Activated T-cell treated with anti-CD3 and anti-CD28 coated beads, Interleukin-2, amount 50 U/mL, for 24 hours (primary cell): ENCODE measurements around the gene KCNQ5.

ENCODE experiments used
- DNase-seq: peaks from one replicate; pipeline ENCODE4 v3.0.0-alpha.2; 2020
- H3K27ac Mint-ChIP-seq: 2 replicates; pipeline ENCODE4 v1.8.0; 2020; ENCODE audit warnings: mild to moderate bottlenecking, mixed read lengths
- H3K27me3 Mint-ChIP-seq: 2 replicates; pipeline ENCODE4 v1.8.0; 2020; ENCODE audit warnings: mixed read lengths
- H3K36me3 Mint-ChIP-seq: 2 replicates; pipeline ENCODE4 v1.8.0; 2020; ENCODE audit warnings: low read depth, mixed read lengths
- H3K4me1 Mint-ChIP-seq: 2 replicates; pipeline ENCODE4 v1.8.0; 2020; ENCODE audit warnings: low read depth, mixed read lengths
- H3K4me3 Mint-ChIP-seq: 2 replicates; pipeline ENCODE4 v1.8.0; 2020; ENCODE audit warnings: mild to moderate bottlenecking, moderate library complexity, mixed read lengths
- H3K9me3 Mint-ChIP-seq: 2 replicates; pipeline ENCODE4 v1.8.0; 2020; ENCODE audit warnings: mixed read lengths

The KCNQ5 gene

DNA sequence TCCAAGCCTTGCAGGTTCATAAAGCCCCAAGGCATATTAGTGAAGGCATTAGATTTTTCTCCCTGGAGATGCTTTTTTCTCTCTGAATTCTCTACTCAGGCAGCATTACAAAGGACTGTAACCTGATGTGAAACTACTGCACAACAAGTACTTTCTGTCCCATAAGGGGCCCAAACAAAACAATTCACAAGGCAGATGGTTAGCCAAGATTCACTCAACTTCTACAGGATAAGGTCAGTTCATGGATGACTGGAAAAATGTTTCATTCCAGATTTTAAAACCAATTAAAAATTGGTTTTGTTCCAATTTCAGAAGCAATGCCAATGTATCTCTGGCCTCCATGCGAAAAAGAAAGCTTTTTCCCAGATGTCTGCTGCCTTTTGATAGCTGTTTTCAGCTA is 421.6 kb downstream of the KCNQ5 start:
- peaks cover 10% of the 10 kb centered on the region for H3K9me3 Mint-ChIP-seq
- no peak overlapping the region for H3K4me3 Mint-ChIP-seq
- H3K4me1 Mint-ChIP-seq, result no peaks in the 10 kb centered on the region
- H3K27ac Mint-ChIP-seq, result no peak overlapping the region
- H3K36me3 Mint-ChIP-seq, result peaks cover 6% of the 10 kb centered on the region
- no peaks in the 10 kb centered on the region for H3K27me3 Mint-ChIP-seq
- DNase-seq, result no peak

DNA sequence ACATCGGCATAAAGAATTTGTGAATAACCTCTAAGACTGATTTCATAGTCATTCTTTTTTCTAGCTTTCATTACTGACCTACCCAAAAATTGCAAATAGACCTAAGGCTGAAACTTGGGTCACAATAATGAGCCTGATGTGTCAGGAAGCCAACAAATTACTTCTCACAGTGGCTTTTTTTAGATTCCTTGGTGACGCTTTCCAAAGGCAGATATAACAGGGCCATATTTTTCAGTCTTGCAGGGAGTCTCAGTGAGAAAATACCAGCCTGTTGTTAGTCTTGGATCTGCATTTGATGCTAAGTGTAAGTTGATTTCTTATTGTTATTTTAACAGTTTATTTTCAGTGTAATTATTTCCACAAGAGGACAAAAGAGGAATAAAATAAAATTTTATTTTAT is 423.7 kb downstream of the KCNQ5 start:
- Mint-ChIP-seq H3K27ac (no peak overlapping the region), H3K36me3 (peaks cover 6% of the 10 kb centered on the region), H3K27me3 (no peaks in the 10 kb centered on the region), H3K4me1 (no peaks in the 10 kb centered on the region), H3K4me3 (no peak overlapping the region), H3K9me3 (no peaks in the 10 kb centered on the region)
- DNase-seq, result no peak

DNA sequence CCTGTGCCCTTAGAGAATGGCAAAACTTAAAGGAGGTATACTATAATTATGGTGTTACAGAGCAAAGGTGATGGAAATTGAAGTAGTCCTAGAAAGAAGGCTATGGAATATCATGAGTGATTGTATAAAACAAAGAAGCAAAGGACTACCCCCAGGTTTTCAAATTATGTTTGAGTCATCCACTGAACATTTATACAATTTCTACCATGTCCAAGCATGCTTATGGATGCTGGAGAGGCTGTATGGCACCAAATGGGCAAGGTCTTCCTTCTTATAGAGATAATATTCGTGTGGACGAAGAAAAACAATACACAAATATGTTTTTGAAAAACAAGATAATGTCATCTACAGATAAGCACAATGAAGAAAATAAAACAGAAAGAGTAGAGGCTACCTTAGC is 425.9 kb downstream of the KCNQ5 start:
- Mint-ChIP-seq H3K27me3 (no peaks in the 10 kb centered on the region), H3K36me3 (peaks cover 6% of the 10 kb centered on the region), H3K4me1 (no peaks in the 10 kb centered on the region)

DNA sequence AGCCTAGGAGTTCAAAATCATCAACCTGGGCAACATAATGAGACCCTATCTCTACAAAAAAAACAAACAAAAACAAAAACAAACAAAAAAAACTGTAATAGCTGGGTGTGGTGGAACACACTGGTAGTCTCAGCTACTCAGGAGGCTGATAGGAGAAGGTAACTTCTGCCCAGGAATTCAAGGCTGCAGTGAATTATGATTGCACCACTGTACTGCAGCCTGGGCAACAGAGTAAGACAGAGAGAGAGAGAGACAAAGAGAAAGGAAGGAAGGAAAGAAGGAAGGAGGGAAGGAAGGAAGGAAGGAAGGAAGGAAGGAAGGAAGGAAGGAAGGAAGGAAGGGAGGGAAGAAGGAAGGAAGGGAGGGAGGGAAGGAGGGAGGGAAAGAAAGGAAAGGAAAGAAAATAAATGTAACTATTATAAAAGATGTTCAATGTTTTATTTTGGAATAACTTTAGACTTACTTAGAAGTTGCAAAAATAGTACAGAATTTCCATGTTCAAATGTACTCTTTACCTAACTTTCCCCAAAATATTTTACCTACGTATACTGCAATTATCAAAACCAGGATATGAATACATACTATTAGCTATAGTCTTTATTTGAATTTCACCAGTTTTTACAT is 428.2 kb downstream of the KCNQ5 start:
- Mint-ChIP-seq H3K36me3 (no peaks in the 10 kb centered on the region), H3K9me3 (no peaks in the 10 kb centered on the region), H3K27me3 (no peaks in the 10 kb centered on the region), H3K4me3 (no peak overlapping the region), H3K4me1 (no peaks in the 10 kb centered on the region), H3K27ac (no peak overlapping the region)
- no peak for DNase-seq

More for the DNA sequence above, 425.9 kb downstream of the KCNQ5 start:
- no peak overlapping the region for H3K27ac Mint-ChIP-seq
- DNase-seq, result no peak
- no peak overlapping the region for H3K4me3 Mint-ChIP-seq
- H3K9me3 Mint-ChIP-seq, result no peaks in the 10 kb centered on the region

GRCh38 chr6:73050706-73051105 is 428.8 kb downstream of the KCNQ5 start:
- Mint-ChIP-seq H3K36me3 (no peaks in the 10 kb centered on the region), H3K27me3 (no peaks in the 10 kb centered on the region), H3K9me3 (no peaks in the 10 kb centered on the region)

DNA sequence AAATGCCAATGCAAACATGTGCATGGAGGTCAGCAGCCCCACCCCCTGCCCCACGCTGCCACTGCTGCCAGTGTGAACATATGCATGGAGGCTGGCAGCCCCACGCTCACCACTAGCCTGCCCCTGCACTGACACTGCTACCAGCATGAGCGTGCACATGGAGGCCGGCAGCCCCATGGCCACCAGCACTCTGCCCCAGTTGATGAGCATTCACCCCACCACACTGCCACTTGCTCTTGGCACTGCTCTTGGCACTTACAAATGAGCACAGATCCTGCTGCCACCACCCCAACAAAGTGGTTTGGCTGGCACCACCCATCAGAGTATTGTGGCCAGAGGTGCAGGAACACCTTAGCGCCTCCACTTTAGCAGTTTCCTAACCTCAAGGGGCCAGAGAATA is 429.3 kb downstream of the KCNQ5 start:
- H3K27me3 Mint-ChIP-seq, result no peaks in the 10 kb centered on the region
- H3K4me3 Mint-ChIP-seq, result no peak overlapping the region
- H3K4me1 Mint-ChIP-seq, result no peaks in the 10 kb centered on the region
- H3K9me3 Mint-ChIP-seq, result no peaks in the 10 kb centered on the region
- no peak for DNase-seq
- no peaks in the 10 kb centered on the region for H3K36me3 Mint-ChIP-seq
- H3K27ac Mint-ChIP-seq, result no peak overlapping the region

More at GRCh38 chr6:73050706-73051105, 428.8 kb downstream of the KCNQ5 start:
- no peak overlapping the region for H3K27ac Mint-ChIP-seq
- no peak overlapping the region for H3K4me3 Mint-ChIP-seq
- H3K4me1 Mint-ChIP-seq, result no peaks in the 10 kb centered on the region
- no peak for DNase-seq

GRCh38 chr6:73054958-73055357 is 433.1 kb downstream of the KCNQ5 start:
- Mint-ChIP-seq H3K4me3 (no peak overlapping the region), H3K9me3 (no peaks in the 10 kb centered on the region), H3K27ac (no peak overlapping the region), H3K27me3 (no peaks in the 10 kb centered on the region), H3K4me1 (no peaks in the 10 kb centered on the region), H3K36me3 (no peaks in the 10 kb centered on the region)
- no peak for DNase-seq

GRCh38 chr6:73058736-73059135 is 436.9 kb downstream of the KCNQ5 start:
- no peaks in the 10 kb centered on the region for H3K27me3 Mint-ChIP-seq
- no peak overlapping the region for H3K4me3 Mint-ChIP-seq
- H3K4me1 Mint-ChIP-seq, result no peaks in the 10 kb centered on the region
- DNase-seq, result no peak
- no peaks in the 10 kb centered on the region for H3K36me3 Mint-ChIP-seq
- H3K27ac Mint-ChIP-seq, result no peak overlapping the region
- no peaks in the 10 kb centered on the region for H3K9me3 Mint-ChIP-seq

DNA sequence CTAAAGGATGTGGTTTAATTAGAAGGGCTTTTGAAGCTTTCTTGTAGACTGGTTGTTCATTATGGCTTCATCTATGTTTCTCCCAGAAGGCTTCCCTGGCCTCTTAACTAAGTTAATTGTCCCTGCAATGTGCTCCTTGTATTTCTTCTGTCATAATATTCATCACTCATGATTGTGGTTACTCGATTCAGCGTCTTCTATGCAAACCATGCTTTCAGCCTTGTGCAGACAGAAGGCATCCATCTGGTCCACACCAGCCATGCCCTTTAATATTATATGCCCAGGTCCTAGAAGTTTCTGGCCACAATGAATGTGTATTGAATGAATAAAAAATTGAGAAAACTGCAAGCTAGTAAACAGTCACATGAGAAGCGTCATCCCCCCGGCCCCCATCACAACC is 440.3 kb downstream of the KCNQ5 start:
- no peak for DNase-seq
- Mint-ChIP-seq H3K27me3 (no peaks in the 10 kb centered on the region), H3K27ac (no peak overlapping the region), H3K4me1 (no peaks in the 10 kb centered on the region), H3K4me3 (no peak overlapping the region), H3K36me3 (no peaks in the 10 kb centered on the region), H3K9me3 (no peaks in the 10 kb centered on the region)

DNA sequence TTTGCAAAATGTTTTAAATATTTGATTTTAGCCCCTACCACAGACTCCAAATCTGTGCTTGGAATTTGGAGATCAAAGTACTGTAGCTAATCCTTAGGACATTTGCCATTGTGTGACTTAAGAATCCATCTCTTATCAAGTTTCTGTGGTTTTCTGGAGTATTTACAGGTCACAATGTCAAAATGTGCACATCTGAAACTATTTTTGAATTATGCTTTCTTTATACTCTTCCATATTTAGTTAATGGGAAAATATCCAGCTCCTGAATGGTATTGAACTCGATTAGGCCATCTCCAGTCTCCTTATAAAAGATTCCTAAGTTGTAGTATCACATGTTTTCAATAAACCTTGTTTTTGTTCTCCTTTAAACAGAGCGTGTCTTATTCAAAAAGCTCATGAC is 441.0 kb downstream of the KCNQ5 start:
- H3K4me1 Mint-ChIP-seq, result no peaks in the 10 kb centered on the region
- no peak for DNase-seq
- H3K36me3 Mint-ChIP-seq, result no peaks in the 10 kb centered on the region
- H3K9me3 Mint-ChIP-seq, result no peaks in the 10 kb centered on the region
- H3K4me3 Mint-ChIP-seq, result no peak overlapping the region
- H3K27me3 Mint-ChIP-seq, result no peaks in the 10 kb centered on the region
- H3K27ac Mint-ChIP-seq, result no peak overlapping the region

GRCh38 chr6:73064266-73064665 is 442.4 kb downstream of the KCNQ5 start:
- no peaks in the 10 kb centered on the region for H3K36me3 Mint-ChIP-seq
- no peak overlapping the region for H3K4me3 Mint-ChIP-seq
- H3K27ac Mint-ChIP-seq, result no peak overlapping the region
- H3K4me1 Mint-ChIP-seq, result no peaks in the 10 kb centered on the region
- H3K9me3 Mint-ChIP-seq, result no peaks in the 10 kb centered on the region
- no peaks in the 10 kb centered on the region for H3K27me3 Mint-ChIP-seq
- no peak for DNase-seq

GRCh38 chr6:73073238-73073637 is 451.4 kb downstream of the KCNQ5 start:
- no peak for DNase-seq
- H3K27me3 Mint-ChIP-seq, result no peaks in the 10 kb centered on the region
- H3K36me3 Mint-ChIP-seq, result no peaks in the 10 kb centered on the region
- H3K4me1 Mint-ChIP-seq, result no peaks in the 10 kb centered on the region
- H3K4me3 Mint-ChIP-seq, result no peak overlapping the region
- H3K27ac Mint-ChIP-seq, result no peak overlapping the region
- H3K9me3 Mint-ChIP-seq, result no peaks in the 10 kb centered on the region

- no peaks in the 10 kb centered on the region for H3K9me3 Mint-ChIP-seq
- H3K4me1 Mint-ChIP-seq, result no peaks in the 10 kb centered on the region
- H3K27me3 Mint-ChIP-seq, result no peaks in the 10 kb centered on the region
- no peak overlapping the region for H3K4me3 Mint-ChIP-seq
- no peaks in the 10 kb centered on the region for H3K36me3 Mint-ChIP-seq
- H3K27ac Mint-ChIP-seq, result no peak overlapping the region
- no peak for DNase-seq
Observed at GRCh38 chr6:73074175-73074574, 452.3 kb downstream of the KCNQ5 start.

- no peak overlapping the region for H3K27ac Mint-ChIP-seq
- no peak for DNase-seq
- peaks cover 2% of the 10 kb centered on the region for H3K4me1 Mint-ChIP-seq
- H3K4me3 Mint-ChIP-seq, result no peak overlapping the region
- H3K36me3 Mint-ChIP-seq, result no peaks in the 10 kb centered on the region
- H3K9me3 Mint-ChIP-seq, result no peaks in the 10 kb centered on the region
- no peaks in the 10 kb centered on the region for H3K27me3 Mint-ChIP-seq
Observed at GRCh38 chr6:73076211-73076954, 454.5 kb downstream of the KCNQ5 start.

- no peaks in the 10 kb centered on the region for H3K27me3 Mint-ChIP-seq
- peaks cover 2% of the 10 kb centered on the region for H3K4me1 Mint-ChIP-seq
- H3K9me3 Mint-ChIP-seq, result no peaks in the 10 kb centered on the region
- no peak overlapping the region for H3K4me3 Mint-ChIP-seq
- no peaks in the 10 kb centered on the region for H3K36me3 Mint-ChIP-seq
- DNase-seq, result no peak
- H3K27ac Mint-ChIP-seq, result no peak overlapping the region
Observed at GRCh38 chr6:73078333-73078862, 456.5 kb downstream of the KCNQ5 start.
